ENCODE measurements around the gene ALCAM. TPM values are rescaled to one million over a fixed set of nuclear protein-coding genes. Genes with fewer than 3 reads are reported as not detected.

The ALCAM gene
- total RNA-seq, 1 experiment from 2014 or later, result 98.4 TPM

DNA sequence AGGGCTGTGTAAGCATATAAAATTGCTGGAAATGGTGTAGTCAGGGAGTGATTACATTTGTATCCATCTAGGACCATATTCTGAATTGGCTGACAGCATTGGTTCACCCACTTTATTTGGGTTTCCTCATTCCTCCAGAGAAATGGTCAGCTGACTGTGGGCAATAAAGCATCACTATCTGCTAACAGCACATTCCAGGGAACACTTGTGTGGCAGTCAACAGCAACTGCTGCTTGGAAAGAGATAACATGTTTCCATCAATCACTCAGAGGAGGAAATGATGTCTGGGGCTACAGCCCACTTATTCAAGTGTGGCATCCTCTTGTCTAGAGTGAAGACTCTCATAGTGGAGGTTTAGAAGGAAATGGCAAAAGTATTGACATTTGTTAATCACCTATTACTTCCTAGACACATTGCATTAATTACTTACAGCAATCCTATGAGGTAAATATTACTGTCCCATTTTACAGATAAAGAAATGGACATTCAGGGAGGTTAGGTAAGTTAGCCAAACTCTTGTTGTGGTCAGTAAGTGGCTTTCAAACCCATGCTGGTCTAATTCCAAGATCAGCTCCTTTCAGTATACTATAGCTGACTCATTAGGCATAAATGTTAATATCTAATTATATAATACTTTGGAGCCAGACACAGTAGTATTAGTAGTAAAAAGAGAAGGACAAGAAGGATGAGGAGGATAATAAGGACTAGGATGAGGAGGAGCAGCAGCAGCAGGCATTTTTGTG lies 247.8 kb downstream of the ALCAM start:
- ChIA-PET POLR2A (no interaction called here), CTCF (no interaction called here)
- intact Hi-C loops (cut with micrococcal nuclease), result no loop called here
- H3K4me1 Mint-ChIP-seq (ENCODE audit: insufficient read depth, unreplicated experiment), result no peaks in the 10 kb centered on the region
- H3K27ac Mint-ChIP-seq (ENCODE audit: low read depth, unreplicated experiment), result no peak overlapping the region
- no peaks in the 10 kb centered on the region for H3K27me3 Mint-ChIP-seq (ENCODE audit: insufficient read depth, unreplicated experiment)
- no peak for DNase-seq (ENCODE audit: unreplicated experiment)
- BruUV-seq (replicated peaks), result no TSS peak
- no peaks in the 10 kb centered on the region for H3K9me3 Mint-ChIP-seq (ENCODE audit: unreplicated experiment)
- TF ChIP-seq, protein P1, sequence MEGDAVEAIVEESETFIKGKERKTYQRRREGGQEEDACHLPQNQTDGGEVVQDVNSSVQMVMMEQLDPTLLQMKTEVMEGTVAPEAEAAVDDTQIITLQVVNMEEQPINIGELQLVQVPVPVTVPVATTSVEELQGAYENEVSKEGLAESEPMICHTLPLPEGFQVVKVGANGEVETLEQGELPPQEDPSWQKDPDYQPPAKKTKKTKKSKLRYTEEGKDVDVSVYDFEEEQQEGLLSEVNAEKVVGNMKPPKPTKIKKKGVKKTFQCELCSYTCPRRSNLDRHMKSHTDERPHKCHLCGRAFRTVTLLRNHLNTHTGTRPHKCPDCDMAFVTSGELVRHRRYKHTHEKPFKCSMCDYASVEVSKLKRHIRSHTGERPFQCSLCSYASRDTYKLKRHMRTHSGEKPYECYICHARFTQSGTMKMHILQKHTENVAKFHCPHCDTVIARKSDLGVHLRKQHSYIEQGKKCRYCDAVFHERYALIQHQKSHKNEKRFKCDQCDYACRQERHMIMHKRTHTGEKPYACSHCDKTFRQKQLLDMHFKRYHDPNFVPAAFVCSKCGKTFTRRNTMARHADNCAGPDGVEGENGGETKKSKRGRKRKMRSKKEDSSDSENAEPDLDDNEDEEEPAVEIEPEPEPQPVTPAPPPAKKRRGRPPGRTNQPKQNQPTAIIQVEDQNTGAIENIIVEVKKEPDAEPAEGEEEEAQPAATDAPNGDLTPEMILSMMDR (IDR thresholded peaks at IDR 0.05; ENCODE audit: unreplicated experiment), result no peak
- H3K4me3 Mint-ChIP-seq (ENCODE audit: unreplicated experiment), result no peak overlapping the region
- no peaks in the 10 kb centered on the region for H3K36me3 Mint-ChIP-seq (ENCODE audit: insufficient read depth, unreplicated experiment)

- ChIA-PET POLR2A (no interaction called here), CTCF (no interaction called here)
- BruUV-seq (replicated peaks), result no TSS peak
These were observed 249.1 kb downstream of the ALCAM start for GRCh38 chr3:105615814-105616213.

GRCh38 chr3:105616374-105617121 lies 249.8 kb downstream of the ALCAM start:
- intact Hi-C loops (cut with micrococcal nuclease), result no loop called here
- Mint-ChIP-seq H3K36me3 (ENCODE audit: insufficient read depth, unreplicated experiment) (no peaks in the 10 kb centered on the region), H3K27me3 (ENCODE audit: insufficient read depth, unreplicated experiment) (no peaks in the 10 kb centered on the region), H3K27ac (ENCODE audit: low read depth, unreplicated experiment) (no peak overlapping the region), H3K4me3 (ENCODE audit: unreplicated experiment) (no peak overlapping the region), H3K4me1 (ENCODE audit: insufficient read depth, unreplicated experiment) (no peaks in the 10 kb centered on the region), H3K9me3 (ENCODE audit: unreplicated experiment) (no peaks in the 10 kb centered on the region)
- ChIA-PET CTCF (no interaction called here), POLR2A (no interaction called here)
- DNase-seq (ENCODE audit: unreplicated experiment), result no peak
- TF ChIP-seq, protein P1 (IDR thresholded peaks at IDR 0.05; ENCODE audit: unreplicated experiment), result no peak
- no TSS peak for BruUV-seq (replicated peaks)

More at GRCh38 chr3:105615814-105616213, 249.1 kb downstream of the ALCAM start:
- no peaks in the 10 kb centered on the region for H3K27me3 Mint-ChIP-seq (ENCODE audit: insufficient read depth, unreplicated experiment)
- H3K4me3 Mint-ChIP-seq (ENCODE audit: unreplicated experiment), result no peak overlapping the region
- H3K9me3 Mint-ChIP-seq (ENCODE audit: unreplicated experiment), result no peaks in the 10 kb centered on the region
- no peaks in the 10 kb centered on the region for H3K4me1 Mint-ChIP-seq (ENCODE audit: insufficient read depth, unreplicated experiment)
- DNase-seq (ENCODE audit: unreplicated experiment), result no peak
- TF ChIP-seq, protein P1 (IDR thresholded peaks at IDR 0.05; ENCODE audit: unreplicated experiment), result no peak
- no peaks in the 10 kb centered on the region for H3K36me3 Mint-ChIP-seq (ENCODE audit: insufficient read depth, unreplicated experiment)
- intact Hi-C loops (cut with micrococcal nuclease), result no loop called here
- no peak overlapping the region for H3K27ac Mint-ChIP-seq (ENCODE audit: low read depth, unreplicated experiment)

DNA sequence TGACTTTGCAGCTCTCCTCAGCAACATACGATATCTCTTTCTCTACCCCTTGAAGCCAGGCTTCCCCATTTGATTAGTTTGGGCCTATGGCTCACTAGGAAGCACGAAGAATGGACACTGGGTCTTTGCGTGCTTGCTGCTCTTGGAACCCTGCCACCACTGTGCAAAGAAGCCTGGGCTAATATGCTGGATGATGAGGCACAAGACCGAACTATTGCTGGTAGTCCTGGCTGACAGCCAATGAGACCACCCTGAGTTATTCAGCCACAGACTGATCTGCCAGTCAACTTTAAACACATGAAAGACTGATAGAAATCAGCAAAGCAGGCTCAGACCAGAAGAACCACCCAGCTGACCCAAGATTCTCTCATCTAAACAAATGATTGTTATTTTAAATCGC lies 251.8 kb downstream of the ALCAM start:
- H3K9me3 Mint-ChIP-seq (ENCODE audit: unreplicated experiment), result no peaks in the 10 kb centered on the region
- BruUV-seq (replicated peaks), result no TSS peak
- ChIA-PET POLR2A (no interaction called here), CTCF (interaction anchor here (0.6 to 0.9 kb wide), 2 partner anchors 9 to 1045 kb away, joined by 3 read pairs; no protein-coding TSS in a partner anchor)
- no peaks in the 10 kb centered on the region for H3K36me3 Mint-ChIP-seq (ENCODE audit: insufficient read depth, unreplicated experiment)
- TF ChIP-seq, protein P1 (IDR thresholded peaks at IDR 0.05; ENCODE audit: unreplicated experiment), result no peak
- intact Hi-C loops (cut with micrococcal nuclease), result no loop called here
- no peak overlapping the region for H3K27ac Mint-ChIP-seq (ENCODE audit: low read depth, unreplicated experiment)
- no peaks in the 10 kb centered on the region for H3K4me1 Mint-ChIP-seq (ENCODE audit: insufficient read depth, unreplicated experiment)
- H3K4me3 Mint-ChIP-seq (ENCODE audit: unreplicated experiment), result no peak overlapping the region
- H3K27me3 Mint-ChIP-seq (ENCODE audit: insufficient read depth, unreplicated experiment), result no peaks in the 10 kb centered on the region
- no peak for DNase-seq (ENCODE audit: unreplicated experiment)

Measured in MCF 10A (cell line).